DMS153 treated with DMSO at 0.1 percent for 48 hours (cell line): Measurements from ENCODE around the gene CCL28.
"Not testable (repeated sequence)": the region's sequence is repeated elsewhere in the genome, so short reads cannot be mapped to it uniquely, and the experiment has no call there.

Source experiments
- DNase-seq: peaks from one replicate; lab custom pipeline; 2025; ENCODE audit not compliant: unreplicated experiment; lab: John Stamatoyannopoulos, UW

CCL28 gene

DNA sequence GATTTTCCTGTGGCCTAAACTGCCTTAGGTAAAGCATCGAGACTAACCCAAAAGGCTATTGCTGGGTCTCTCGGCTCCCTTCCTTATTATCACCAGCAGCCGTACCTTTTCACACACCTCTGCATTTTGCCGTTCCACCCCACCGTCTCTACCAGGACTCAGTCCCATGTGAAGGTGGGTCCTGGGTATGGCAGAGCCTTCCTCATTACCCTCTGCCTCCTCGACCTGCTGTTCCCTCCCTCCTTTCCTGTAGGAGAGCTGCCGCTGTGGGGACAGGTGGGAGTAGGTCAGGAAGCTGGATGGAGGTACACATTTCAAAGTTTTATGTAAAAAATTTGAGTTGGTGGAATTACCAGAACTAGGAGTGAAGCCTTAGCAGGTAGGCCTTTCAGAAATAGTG is 1.8 kb downstream of the CCL28 start:
- no peak for DNase-seq

- DNase-seq, result peak; percentile 33
Measured at GRCh38 chr5:43409809-43410271, 2.4 kb downstream of the CCL28 start.

GRCh38 chr5:43402524-43403066 is 9.6 kb downstream of the CCL28 start:
- DNase-seq, result not testable (repeated sequence)

DNA sequence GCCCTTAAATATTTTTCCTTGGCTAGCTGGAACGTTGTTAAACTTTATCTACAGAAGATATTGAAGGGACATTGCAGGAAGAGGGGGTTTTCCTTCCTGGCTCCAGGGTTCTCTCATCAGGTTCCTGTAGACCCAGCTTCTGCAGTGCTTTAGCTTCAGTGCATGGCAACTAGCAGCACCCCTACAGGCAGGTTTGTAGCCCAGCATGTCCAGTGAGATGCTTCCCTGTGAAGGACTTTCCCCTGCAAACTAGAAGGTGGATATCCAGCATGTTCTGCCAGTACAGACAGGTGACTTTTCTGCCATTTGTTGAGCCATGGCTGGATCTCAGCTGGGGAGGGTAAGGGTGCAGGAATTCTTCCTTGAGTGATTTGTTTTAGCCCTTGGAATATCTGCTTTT is 10.4 kb downstream of the CCL28 start:
- DNase-seq, result no peak

DNA sequence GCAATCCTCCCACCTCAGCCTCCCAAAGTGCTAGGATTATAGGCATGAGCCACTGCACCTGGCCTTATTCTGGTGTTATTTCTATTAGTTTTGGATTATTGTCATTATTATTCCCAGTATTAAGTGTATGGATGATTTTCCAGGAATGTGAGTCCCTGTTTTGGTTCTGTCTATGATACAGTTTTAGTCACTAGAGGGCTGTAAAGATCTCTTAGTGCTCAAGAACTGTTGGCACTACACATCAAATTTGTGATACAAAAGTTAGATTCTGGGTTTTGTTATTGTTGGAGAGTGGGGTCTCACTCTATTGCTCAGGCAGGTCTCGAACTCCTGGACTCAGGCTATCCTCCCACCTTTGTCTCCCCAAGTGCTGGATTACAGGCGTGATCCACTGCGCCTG is 12.1 kb downstream of the CCL28 start:
- DNase-seq, result no peak

DNA sequence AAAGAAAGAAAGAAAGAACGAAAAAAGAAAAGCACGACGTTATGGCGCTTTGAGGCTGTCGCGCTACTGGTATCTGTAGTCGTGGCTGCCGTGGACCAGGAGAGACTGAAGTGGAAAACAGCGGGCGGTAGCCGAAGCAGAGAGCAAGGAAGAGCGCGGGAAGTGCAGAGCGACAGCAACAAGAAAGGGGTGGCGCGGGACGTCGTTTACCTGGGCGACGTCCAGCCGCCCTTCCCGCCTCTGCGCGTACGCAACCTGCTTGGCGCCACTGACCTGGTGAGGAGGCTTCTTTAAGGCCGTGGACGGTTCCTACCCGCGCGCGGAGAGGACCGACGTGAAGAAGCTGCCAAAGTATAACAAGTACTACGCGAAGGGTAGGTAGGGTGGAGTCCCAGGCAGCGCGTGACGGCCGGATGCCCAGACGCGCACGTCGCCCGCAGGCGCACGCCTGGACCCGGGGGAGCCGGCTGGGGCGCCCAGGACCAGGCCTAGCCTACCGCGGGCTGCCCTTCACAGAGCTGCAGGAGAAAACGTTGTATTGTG is 15.4 kb downstream of the CCL28 start:
- DNase-seq, result peak; percentile 34

GRCh38 chr5:43390471-43390870 is 21.7 kb downstream of the CCL28 start:
- no peak for DNase-seq

DNA sequence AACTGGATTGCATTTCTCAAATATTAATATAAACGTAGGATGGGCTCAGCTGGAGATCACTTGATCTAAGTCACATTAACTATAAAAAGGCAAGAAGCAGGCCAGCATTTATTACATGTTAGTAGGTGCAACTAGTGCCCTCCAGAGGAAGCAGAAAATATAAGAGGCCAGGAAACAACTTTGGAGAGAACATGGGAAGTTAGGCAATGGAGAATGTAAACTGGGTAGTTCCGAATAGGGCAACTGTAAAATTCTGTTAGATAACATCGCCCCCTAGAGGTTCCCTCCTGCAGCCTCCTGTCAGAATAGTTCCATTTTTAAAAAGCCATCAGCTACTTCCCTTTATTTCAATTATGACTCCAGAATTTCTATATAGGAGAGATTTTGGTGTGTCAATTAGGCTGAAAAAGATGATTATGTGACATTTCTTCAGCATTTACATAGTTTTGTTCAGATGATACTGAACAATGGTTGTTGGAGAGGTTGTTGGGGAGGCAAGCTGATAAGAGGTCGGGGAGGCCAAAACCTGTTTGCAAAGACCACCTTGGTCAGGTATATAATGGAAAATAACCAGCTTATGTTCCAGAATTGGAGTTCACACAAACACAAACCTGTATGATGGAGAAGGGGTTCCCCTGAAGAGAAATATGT is 22.4 kb downstream of the CCL28 start:
- DNase-seq, result peak; percentile 91

GRCh38 chr5:43386960-43387362 is 25.2 kb downstream of the CCL28 start:
- no peak for DNase-seq

DNA sequence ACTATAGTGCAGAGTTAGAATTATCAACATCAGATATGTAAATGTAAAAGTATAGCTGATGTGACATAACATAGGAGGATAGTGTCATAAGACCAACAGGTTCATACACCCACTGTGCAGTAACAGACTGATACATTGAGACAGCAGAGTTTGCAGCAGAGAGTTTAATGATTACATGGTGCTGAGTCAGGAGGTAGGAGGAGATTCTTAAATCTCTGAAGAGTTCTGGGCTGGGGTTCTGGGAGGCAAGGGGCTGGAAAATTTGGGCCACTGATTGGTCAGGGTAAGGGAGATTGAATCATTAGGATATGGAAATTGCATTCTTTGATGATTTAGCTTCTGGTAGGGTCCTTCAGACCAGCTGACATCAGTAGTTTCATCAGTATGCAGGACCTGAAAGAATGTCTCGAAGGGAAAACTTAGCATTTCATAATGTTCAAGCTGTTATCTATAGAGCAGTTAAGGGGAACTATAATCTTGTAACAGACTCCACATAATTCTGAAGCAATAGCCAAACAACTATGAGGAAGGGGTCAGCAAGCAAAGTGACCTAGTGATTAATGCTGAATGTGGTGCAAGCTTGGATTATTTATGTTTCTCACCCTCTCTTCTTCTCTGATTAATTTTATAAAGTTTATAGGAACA is 35.6 kb downstream of the CCL28 start:
- no peak for DNase-seq

- no peak for DNase-seq
Measured at GRCh38 chr5:43371821-43372220, 40.4 kb downstream of the CCL28 start.

- DNase-seq, result no peak
Measured at GRCh38 chr5:43370352-43370751, 41.8 kb downstream of the CCL28 start.

DNA sequence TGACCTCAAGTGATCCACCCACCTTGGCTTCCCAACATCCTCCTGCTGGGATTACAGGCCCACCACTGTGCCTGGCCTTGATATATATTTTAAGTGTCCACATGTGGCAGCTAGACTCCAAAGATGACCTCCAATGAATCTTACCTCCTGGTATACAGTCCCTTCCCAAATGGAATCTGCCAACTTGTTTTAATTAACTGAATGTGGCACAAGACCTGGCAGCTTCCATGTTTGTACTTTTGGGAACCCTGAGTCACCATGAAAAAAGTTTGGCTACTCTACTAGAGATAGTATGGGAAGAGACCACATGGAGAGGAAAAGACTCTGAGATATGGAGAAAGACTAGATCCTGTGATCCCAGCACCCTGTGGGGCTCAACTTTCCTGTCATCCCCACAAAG is 42.5 kb downstream of the CCL28 start:
- no peak for DNase-seq

DNA sequence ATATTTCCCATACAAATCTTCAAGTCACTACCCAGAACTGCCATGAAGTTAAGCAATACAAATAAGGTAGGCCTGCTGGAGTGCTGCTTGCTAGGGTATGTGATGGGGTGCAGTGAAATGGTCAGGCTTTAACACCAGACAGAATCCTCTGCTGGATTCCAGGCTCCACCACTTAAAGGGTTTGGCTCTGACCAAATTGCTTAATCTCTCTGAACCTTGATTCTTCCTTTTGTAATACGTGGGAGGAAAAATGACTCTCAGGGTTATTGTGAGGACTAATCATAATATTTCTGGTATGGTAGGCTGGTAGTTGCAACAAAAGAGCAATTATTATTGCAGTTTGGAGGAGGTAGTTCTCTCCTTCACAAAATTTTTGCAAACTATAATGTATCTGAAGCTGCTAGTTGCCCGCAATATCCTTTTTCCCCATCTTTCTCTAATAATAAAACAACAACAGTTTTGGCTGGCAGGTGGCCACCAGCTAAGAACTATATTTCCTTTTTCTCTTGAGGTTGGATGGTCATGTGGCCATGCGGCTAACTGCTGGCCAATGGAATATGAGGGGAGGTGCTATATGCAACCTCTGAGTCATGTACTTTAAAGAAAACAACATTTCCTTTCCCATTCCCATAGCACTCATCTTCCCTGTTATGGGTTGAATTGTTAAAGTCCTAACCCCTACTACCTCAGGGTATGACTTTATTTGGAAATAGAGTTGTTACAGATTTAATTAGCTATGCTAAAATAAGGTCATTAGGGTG is 44.1 kb downstream of the CCL28 start:
- no peak for DNase-seq

GRCh38 chr5:43367453-43367852 is 44.7 kb downstream of the CCL28 start:
- DNase-seq, result no peak

DNA sequence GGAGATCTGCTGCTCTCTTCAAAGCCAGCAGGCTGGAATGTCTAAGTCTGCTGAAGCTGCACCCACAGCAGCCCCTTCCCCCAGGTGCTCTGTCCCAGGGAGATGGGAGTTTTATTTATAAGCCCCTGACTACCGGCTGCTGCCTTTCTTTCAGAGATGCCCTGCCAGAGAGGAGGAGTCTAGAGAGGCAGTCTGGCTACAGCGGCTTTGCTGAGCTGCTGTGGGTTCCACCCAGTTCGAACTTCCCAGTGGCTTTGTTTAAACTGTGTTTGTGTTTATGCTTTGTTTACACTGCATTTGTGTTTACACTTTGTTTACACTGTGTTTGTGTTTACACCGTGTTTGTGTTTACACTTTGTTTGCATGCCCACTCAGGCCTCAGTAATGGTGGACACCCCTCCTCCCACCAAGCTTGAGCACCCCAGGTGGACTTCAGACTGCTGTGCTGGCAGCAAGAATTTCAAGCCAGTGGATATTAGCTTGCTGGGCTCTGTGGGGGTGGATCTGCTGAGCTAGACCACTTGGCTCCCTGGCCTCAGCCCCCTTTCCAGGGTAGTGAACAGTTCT is 45.4 kb downstream of the CCL28 start:
- not testable (repeated sequence) for DNase-seq

DNA sequence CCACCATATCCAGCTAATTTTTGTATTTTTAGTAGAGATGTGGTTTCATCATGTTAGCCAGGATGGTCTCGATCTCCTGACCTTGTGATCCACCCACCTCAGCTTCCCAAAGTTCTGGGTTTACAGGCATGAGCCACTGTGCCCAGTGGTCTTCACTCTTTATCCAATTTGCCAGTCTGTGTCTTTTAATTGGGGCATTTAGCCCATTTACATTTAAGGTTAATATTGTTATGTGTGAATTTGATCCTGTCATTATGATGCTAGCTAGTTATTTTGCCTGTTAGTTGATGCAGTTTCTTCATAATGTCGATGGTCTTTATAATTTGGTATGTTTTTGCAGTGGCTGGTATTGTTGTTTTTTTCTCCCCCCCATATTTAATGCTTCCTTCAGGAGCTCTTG is 47.0 kb downstream of the CCL28 start:
- DNase-seq, result not testable (repeated sequence)

DNA sequence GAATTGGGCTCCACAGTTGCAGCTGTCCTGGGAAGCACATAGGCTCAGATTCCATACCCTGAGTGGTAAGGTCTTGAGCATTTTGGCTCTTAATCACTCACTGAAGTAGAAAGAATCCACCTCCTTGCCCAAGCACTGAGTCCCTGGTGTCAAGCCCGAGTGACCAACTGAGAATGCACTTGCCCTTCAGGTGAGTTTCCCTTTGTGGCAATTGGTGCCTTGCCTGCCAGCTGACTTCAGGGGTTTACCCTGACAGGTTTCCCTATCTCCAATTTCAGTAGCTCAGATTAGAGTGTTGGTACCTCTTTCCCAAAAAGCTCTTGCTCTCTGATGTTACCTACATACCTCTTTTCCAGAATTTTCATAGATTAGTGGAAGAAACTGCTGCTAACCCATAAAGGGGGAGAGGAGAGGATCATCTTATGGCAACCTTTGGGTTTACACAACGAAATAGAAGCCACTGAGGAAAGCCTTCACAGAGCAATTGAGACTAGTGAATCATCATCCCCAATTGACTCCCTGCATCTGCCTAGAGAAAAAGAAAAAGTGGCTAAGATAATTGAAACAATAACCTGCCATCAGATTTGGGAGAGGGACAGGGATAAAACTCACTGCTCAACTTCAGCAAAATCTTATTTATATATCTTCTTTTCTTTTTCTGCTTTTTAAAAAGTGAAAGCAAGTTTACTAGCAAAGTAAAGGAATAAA is 48.6 kb downstream of the CCL28 start:
- no peak for DNase-seq

DNA sequence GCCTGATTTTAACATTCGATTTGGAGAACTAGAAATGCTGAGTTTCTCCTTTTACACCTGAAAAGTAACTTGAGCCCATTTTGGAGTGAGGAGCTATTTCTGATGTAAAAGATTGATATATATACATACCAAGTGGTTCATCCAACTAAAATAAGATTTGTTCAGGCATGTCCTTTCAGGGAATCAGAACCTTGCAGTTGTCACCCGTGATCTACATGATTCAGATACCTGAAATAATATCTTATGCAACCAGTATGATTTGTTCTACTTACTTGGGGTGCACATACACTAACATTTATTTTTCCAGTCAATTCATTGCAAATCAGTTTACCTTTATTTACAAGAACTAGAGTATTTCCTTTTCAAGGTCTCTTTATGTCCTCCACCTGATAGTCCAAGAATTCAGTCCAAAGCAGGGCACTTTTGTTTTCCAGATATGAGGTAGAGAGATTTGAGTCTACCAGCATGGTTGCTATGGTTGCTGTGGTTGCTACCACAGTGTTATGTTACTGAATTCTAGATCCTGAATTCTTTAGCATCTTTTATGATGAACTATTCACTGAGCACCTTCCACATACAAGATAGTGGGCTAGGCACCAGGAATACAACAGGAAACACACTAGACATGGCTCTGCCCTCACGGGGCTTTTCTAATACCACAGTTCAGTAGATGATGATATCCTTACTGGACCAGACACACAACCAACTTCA is 49.3 kb downstream of the CCL28 start:
- no peak for DNase-seq

DNA sequence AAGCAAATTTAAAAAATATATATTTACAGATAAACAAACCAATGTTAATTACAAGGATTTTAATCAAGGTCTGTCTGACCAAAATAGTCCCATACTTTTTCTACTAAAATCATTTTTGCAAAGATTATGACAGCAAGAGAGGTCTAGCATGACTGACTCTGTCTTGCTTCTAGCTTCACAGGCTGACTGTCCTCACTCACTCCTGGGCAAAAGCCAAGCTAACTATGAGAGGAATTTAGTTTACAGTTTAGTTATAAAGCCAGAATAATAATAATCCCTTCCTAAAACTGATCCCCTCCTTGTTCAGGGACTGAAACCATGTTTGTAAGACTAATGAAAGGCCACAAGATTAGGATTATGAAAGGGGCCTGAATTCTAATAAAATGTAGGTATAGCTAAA is 53.5 kb downstream of the CCL28 start:
- no peak for DNase-seq
